GM18498 (cell line): ENCODE results near the gene SMAD6.
A peak's percentile ranks its signal among the peaks of the same experiment; 100 is the strongest.

ENCODE experiments used
- ATAC-seq: cut with Tn5 transposase; IDR thresholded peaks from one replicate; pipeline ENCODE4 v1.9.1; 2021; ENCODE audit warnings: mild to moderate bottlenecking, moderate library complexity; ENCODE audit not compliant: unreplicated experiment

The SMAD6 gene

GRCh38 chr15:66702787-66703539, 927 bp downstream of the SMAD6 start:
- no peak for ATAC-seq

GRCh38 chr15:66703540-66703941, 1.5 kb downstream of the SMAD6 start:
- ATAC-seq, result no peak

GRCh38 chr15:66704019-66704802, 2.2 kb downstream of the SMAD6 start:
- no peak for ATAC-seq

GRCh38 chr15:66704803-66705153, 2.7 kb downstream of the SMAD6 start:
- no peak for ATAC-seq

GRCh38 chr15:66705277-66706146, 3.5 kb downstream of the SMAD6 start:
- no peak for ATAC-seq

GRCh38 chr15:66706225-66706732, 4.2 kb downstream of the SMAD6 start:
- ATAC-seq, result no peak

- no peak for ATAC-seq
Observed at GRCh38 chr15:66706840-66707239, 4.8 kb downstream of the SMAD6 start.

GRCh38 chr15:66707310-66708082, 5.5 kb downstream of the SMAD6 start:
- ATAC-seq, result no peak

GRCh38 chr15:66708389-66708788, 6.4 kb downstream of the SMAD6 start:
- no peak for ATAC-seq

GRCh38 chr15:66709884-66710283, 7.8 kb downstream of the SMAD6 start:
- no peak for ATAC-seq

GRCh38 chr15:66711260-66711659, 9.2 kb downstream of the SMAD6 start:
- ATAC-seq, result no peak

- ATAC-seq, result no peak
Observed at GRCh38 chr15:66711862-66712261, 9.8 kb downstream of the SMAD6 start.

- peak; percentile 55 for ATAC-seq
Observed at GRCh38 chr15:66713843-66714508, 11.9 kb downstream of the SMAD6 start.

GRCh38 chr15:66714543-66714981, 12.5 kb downstream of the SMAD6 start:
- no peak for ATAC-seq

- ATAC-seq, result no peak
Observed at GRCh38 chr15:66715181-66715624, 13.2 kb downstream of the SMAD6 start.

GRCh38 chr15:66715720-66716655, 14.0 kb downstream of the SMAD6 start:
- ATAC-seq, result no peak

- ATAC-seq, result no peak
Observed at GRCh38 chr15:66716656-66717020, 14.6 kb downstream of the SMAD6 start.

- no peak for ATAC-seq
Observed at GRCh38 chr15:66718220-66718988, 16.4 kb downstream of the SMAD6 start.
